Astrocyte (in vitro differentiated cells and primary cell): ENCODE results near the gene CILP2. TPM values are rescaled to one million over a fixed set of nuclear protein-coding genes. Genes with fewer than 3 reads are reported as not detected.

ENCODE experiments used
- DNase-seq: peaks from one replicate; pipeline ENCODE4 v3.0.0-alpha.2; 2010; ENCODE audit warnings: low read depth
- FAIRE-seq: peaks from 2 replicates; lab custom pipeline; 2011; peaks lifted over from hg19 to GRCh38; lab: Jason Lieb, UNC
- H2AFZ ChIP-seq: 2 replicates; pipeline ENCODE4 v1.6.0; 2012; ENCODE audit warnings: low read depth, low read length, inconsistent platforms
- H3K27ac ChIP-seq: 2 replicates; pipeline ENCODE4 v1.5.1; 2011; ENCODE audit warnings: low read depth, low read length, inconsistent platforms
- H3K27me3 ChIP-seq: 2 replicates; pipeline ENCODE4 v1.6.0; 2011; ENCODE audit warnings: low read length, inconsistent platforms; ENCODE audit not compliant: insufficient read depth
- H3K36me3 ChIP-seq: 2 replicates; pipeline ENCODE4 v1.5.1; 2011; ENCODE audit warnings: low read length, inconsistent platforms; ENCODE audit not compliant: insufficient read depth
- H3K4me1 ChIP-seq: 2 replicates; pipeline ENCODE4 v1.5.1; 2011; ENCODE audit warnings: low read length, inconsistent platforms; ENCODE audit not compliant: insufficient read depth
- H3K4me2 ChIP-seq: 2 replicates; pipeline ENCODE4 v1.6.0; 2012; ENCODE audit warnings: low read length, inconsistent platforms
- H3K4me3 ChIP-seq: 2 replicates; pipeline ENCODE4 v1.5.1; 2011; ENCODE audit warnings: low read depth, mild to moderate bottlenecking, low read length, inconsistent platforms; ENCODE audit not compliant: insufficient read depth
- H3K79me2 ChIP-seq: 2 replicates; pipeline ENCODE4 v1.6.0; 2012; ENCODE audit warnings: mild to moderate bottlenecking, low read length, inconsistent platforms; ENCODE audit not compliant: insufficient read depth
- H3K9ac ChIP-seq: 2 replicates; pipeline ENCODE4 v1.6.0; 2012; ENCODE audit warnings: mild to moderate bottlenecking, low read length, inconsistent platforms
- H3K9me3 ChIP-seq: 2 replicates; pipeline ENCODE4 v1.5.1; 2012; ENCODE audit warnings: low read depth, mild to moderate bottlenecking, low read length, inconsistent platforms; ENCODE audit not compliant: insufficient read depth
- H4K20me1 ChIP-seq: 2 replicates; pipeline ENCODE4 v1.6.0; 2012; ENCODE audit warnings: low read length, inconsistent platforms; ENCODE audit not compliant: insufficient read depth
- H3K27ac Mint-ChIP-seq: one replicate; pipeline ENCODE4 v1.8.0; 2021; ENCODE audit warnings: mild to moderate bottlenecking, mixed read lengths; ENCODE audit not compliant: unreplicated experiment
- H3K27me3 Mint-ChIP-seq: one replicate; pipeline ENCODE4 v1.8.0; 2021; ENCODE audit warnings: low read depth, mixed read lengths; ENCODE audit not compliant: unreplicated experiment
- H3K36me3 Mint-ChIP-seq: one replicate; pipeline ENCODE4 v1.8.0; 2021; ENCODE audit warnings: low read depth, mixed read lengths; ENCODE audit not compliant: unreplicated experiment
- H3K4me1 Mint-ChIP-seq: one replicate; pipeline ENCODE4 v1.8.0; 2021; ENCODE audit warnings: low read depth, mixed read lengths; ENCODE audit not compliant: unreplicated experiment
- H3K4me3 Mint-ChIP-seq: one replicate; pipeline ENCODE4 v1.8.0; 2021; ENCODE audit warnings: mild to moderate bottlenecking, moderate library complexity, mixed read lengths; ENCODE audit not compliant: unreplicated experiment
- H3K9me3 Mint-ChIP-seq: one replicate; pipeline ENCODE4 v1.8.0; 2021; ENCODE audit warnings: mild to moderate bottlenecking, mixed read lengths; ENCODE audit not compliant: unreplicated experiment
- EZH2 ChIP-seq: IDR thresholded peaks from 2 replicates; pipeline ENCODE4 v1.6.1; 2012; ENCODE audit warnings: mild to moderate bottlenecking, low read length, inconsistent platforms; ENCODE audit not compliant: insufficient read depth
- total RNA-seq: library from RNA; stranded (reverse); gene quantifications from 2 replicates; pipeline ENCODE4 v1.2.1, GENCODE V29; 2021
- TF ChIP-seq, protein P1 (sequence below): IDR thresholded peaks from 2 replicates; pipeline ENCODE4 v1.5.1; 2011; ENCODE audit warnings: low read depth, mild to moderate bottlenecking, inconsistent platforms, low read length, moderate library complexity; ENCODE audit not compliant: insufficient read depth

The CILP2 gene
- total RNA-seq, 1 donor from 2014 or later, result 3.9 TPM

DNA sequence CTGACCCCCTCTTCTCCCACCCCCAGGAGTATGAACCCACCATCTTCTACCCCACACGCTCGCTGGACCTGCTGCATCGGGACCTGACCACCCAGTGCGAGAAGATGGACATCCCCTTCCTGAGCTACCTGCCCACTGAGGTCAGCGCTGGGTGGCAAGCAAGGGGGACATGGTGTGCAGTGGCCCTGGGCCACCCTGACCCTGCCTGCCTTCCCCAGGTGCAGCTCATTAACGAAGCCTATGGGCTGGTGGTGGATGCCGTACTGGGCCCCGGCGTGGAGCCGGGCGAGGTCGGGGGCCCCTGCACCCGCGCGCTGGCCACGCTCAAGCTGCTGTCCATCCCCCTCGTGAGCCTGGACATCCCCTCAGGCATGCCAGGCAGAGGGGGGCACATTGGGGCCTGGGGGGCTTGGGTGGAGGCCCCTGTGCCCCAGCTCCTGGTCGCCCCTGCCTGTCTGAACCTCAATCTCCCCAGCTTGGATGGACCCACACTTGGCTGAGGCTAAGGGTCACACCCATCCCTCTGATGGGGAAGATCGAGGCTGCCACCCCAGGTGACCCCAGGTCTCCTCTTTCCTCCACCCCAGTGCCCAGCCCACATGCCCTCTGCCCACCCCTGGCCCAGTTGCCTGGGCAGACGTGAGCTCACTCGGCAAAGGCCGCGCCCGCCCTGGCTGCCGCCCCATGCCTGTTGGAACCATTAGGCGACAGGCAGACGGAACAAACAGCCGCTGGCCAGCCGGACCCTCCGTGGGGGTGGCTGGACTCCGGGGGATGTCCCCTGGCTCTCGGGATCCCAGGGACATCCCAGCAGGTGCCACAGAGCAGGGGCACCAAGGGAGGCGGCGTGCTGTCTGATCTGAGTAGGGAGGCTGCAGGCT is 2.5 kb upstream of the CILP2 start:
- H2AFZ ChIP-seq, result no peak overlapping the region
- no peaks in the 10 kb centered on the region for H3K9me3 ChIP-seq
- H3K9ac ChIP-seq, result no peak overlapping the region
- no peak overlapping the region for H3K27ac ChIP-seq
- no peak for DNase-seq
- no peak overlapping the region for H3K27ac Mint-ChIP-seq
- H3K36me3 Mint-ChIP-seq, result peaks cover 8% of the 10 kb centered on the region
- H3K4me3 Mint-ChIP-seq, result no peak overlapping the region
- TF ChIP-seq EZH2, result no peak
- TF ChIP-seq, protein P1, sequence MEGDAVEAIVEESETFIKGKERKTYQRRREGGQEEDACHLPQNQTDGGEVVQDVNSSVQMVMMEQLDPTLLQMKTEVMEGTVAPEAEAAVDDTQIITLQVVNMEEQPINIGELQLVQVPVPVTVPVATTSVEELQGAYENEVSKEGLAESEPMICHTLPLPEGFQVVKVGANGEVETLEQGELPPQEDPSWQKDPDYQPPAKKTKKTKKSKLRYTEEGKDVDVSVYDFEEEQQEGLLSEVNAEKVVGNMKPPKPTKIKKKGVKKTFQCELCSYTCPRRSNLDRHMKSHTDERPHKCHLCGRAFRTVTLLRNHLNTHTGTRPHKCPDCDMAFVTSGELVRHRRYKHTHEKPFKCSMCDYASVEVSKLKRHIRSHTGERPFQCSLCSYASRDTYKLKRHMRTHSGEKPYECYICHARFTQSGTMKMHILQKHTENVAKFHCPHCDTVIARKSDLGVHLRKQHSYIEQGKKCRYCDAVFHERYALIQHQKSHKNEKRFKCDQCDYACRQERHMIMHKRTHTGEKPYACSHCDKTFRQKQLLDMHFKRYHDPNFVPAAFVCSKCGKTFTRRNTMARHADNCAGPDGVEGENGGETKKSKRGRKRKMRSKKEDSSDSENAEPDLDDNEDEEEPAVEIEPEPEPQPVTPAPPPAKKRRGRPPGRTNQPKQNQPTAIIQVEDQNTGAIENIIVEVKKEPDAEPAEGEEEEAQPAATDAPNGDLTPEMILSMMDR, result no peak
- no peak overlapping the region for H3K4me3 ChIP-seq
- peaks cover under 1% of the 10 kb centered on the region for H3K4me1 ChIP-seq
- peaks cover 11% of the 10 kb centered on the region for H3K27me3 Mint-ChIP-seq
- H3K4me2 ChIP-seq, result no peak overlapping the region
- H4K20me1 ChIP-seq, result peaks cover 20% of the 10 kb centered on the region
- peaks cover 22% of the 10 kb centered on the region for H3K4me1 Mint-ChIP-seq
- peaks cover 2% of the 10 kb centered on the region for H3K9me3 Mint-ChIP-seq
- H3K79me2 ChIP-seq, result no peaks in the 10 kb centered on the region
- peaks cover 19% of the 10 kb centered on the region for H3K27me3 ChIP-seq
- no peak for FAIRE-seq
- no peaks in the 10 kb centered on the region for H3K36me3 ChIP-seq

GRCh38 chr19:19537075-19538048 is 703 bp upstream of the CILP2 start:
- Histone ChIP-seq H2AFZ (no peak overlapping the region), H3K9me3 (no peaks in the 10 kb centered on the region), H3K36me3 (no peaks in the 10 kb centered on the region), H3K27ac (no peak overlapping the region), H3K4me1 (peaks cover 4% of the 10 kb centered on the region), H3K79me2 (no peaks in the 10 kb centered on the region), H3K4me2 (peak overlapping the region; percentile 72), H4K20me1 (peaks cover 14% of the 10 kb centered on the region), H3K27me3 (peaks cover 22% of the 10 kb centered on the region), H3K9ac (no peak overlapping the region), H3K4me3 (no peak overlapping the region)
- peaks cover 14% of the 10 kb centered on the region for H3K4me1 Mint-ChIP-seq
- no peak for DNase-seq
- TF ChIP-seq, protein P1, result no peak
- peak; percentile 40 for TF ChIP-seq EZH2
- no peak overlapping the region for H3K27ac Mint-ChIP-seq
- peaks cover 2% of the 10 kb centered on the region for H3K9me3 Mint-ChIP-seq
- peaks cover 13% of the 10 kb centered on the region for H3K27me3 Mint-ChIP-seq
- FAIRE-seq, result no peak
- H3K36me3 Mint-ChIP-seq, result peaks cover 6% of the 10 kb centered on the region
- peak overlapping the region; percentile 27 for H3K4me3 Mint-ChIP-seq
